Measurements from ENCODE around the gene MRPL21. TPM values are rescaled to one million over a fixed set of nuclear protein-coding genes. Genes with fewer than 3 reads are reported as not detected.

Gene MRPL21
- total RNA-seq, 1 donor from 2014 or later, result 50.3 TPM

- Mint-ChIP-seq H3K27me3 (ENCODE audit: unreplicated experiment) (no peaks in the 10 kb centered on the region), H3K9me3 (ENCODE audit: unreplicated experiment) (peaks cover 13% of the 10 kb centered on the region), H3K36me3 (ENCODE audit: unreplicated experiment) (peaks cover 68% of the 10 kb centered on the region), H3K4me1 (ENCODE audit: unreplicated experiment) (peaks cover 3% of the 10 kb centered on the region), H3K27ac (ENCODE audit: unreplicated experiment) (no peak overlapping the region), H3K4me3 (ENCODE audit: unreplicated experiment) (no peak overlapping the region)
- DNase-seq (ENCODE audit: extremely low spot score, unreplicated experiment), result no peak
- no peak for TF ChIP-seq CTCF (IDR thresholded peaks at IDR 0.05)
These were observed 23.9 kb upstream of the MRPL21 start for GRCh38 chr11:68927280-68928135.

DNA sequence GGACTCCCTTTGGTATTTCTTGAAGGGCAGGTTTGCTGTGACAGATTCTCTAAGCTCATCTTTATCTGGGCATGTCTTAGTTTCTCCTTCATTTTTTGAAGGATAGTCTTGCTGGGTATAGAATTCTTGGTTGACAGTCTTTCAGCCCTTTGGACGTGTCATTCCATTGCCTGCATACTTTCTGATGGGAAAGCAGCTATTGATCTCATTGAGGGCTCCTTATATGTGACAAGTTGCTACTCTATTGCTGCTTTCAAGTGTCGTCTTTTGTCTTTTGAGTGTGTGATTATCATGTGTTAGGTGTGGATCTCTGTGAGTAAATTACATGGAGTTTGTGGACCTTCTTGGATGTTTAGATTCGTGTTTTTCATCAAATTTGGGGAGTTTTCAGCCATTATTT, 22.0 kb upstream of the MRPL21 start:
- no peak for TF ChIP-seq CTCF (IDR thresholded peaks at IDR 0.05)
- no peak overlapping the region for H3K27ac Mint-ChIP-seq (ENCODE audit: unreplicated experiment)
- DNase-seq (ENCODE audit: extremely low spot score, unreplicated experiment), result no peak
- H3K36me3 Mint-ChIP-seq (ENCODE audit: unreplicated experiment), result peaks cover 76% of the 10 kb centered on the region
- H3K4me1 Mint-ChIP-seq (ENCODE audit: unreplicated experiment), result peaks cover 3% of the 10 kb centered on the region
- no peak overlapping the region for H3K4me3 Mint-ChIP-seq (ENCODE audit: unreplicated experiment)
- H3K27me3 Mint-ChIP-seq (ENCODE audit: unreplicated experiment), result no peaks in the 10 kb centered on the region
- peaks cover 13% of the 10 kb centered on the region for H3K9me3 Mint-ChIP-seq (ENCODE audit: unreplicated experiment)

GRCh38 chr11:68924073-68924925, 20.7 kb upstream of the MRPL21 start:
- TF ChIP-seq CTCF (IDR thresholded peaks at IDR 0.05), result no peak
- no peak overlapping the region for H3K27ac Mint-ChIP-seq (ENCODE audit: unreplicated experiment)
- DNase-seq (ENCODE audit: extremely low spot score, unreplicated experiment), result no peak
- no peak overlapping the region for H3K4me3 Mint-ChIP-seq (ENCODE audit: unreplicated experiment)
- H3K4me1 Mint-ChIP-seq (ENCODE audit: unreplicated experiment), result peaks cover 3% of the 10 kb centered on the region
- peaks cover 13% of the 10 kb centered on the region for H3K9me3 Mint-ChIP-seq (ENCODE audit: unreplicated experiment)
- H3K27me3 Mint-ChIP-seq (ENCODE audit: unreplicated experiment), result no peaks in the 10 kb centered on the region
- peaks cover 77% of the 10 kb centered on the region for H3K36me3 Mint-ChIP-seq (ENCODE audit: unreplicated experiment)

GRCh38 chr11:68923614-68924013, 20.0 kb upstream of the MRPL21 start:
- Mint-ChIP-seq H3K9me3 (ENCODE audit: unreplicated experiment) (peaks cover 13% of the 10 kb centered on the region), H3K4me3 (ENCODE audit: unreplicated experiment) (no peak overlapping the region), H3K4me1 (ENCODE audit: unreplicated experiment) (peaks cover 3% of the 10 kb centered on the region), H3K36me3 (ENCODE audit: unreplicated experiment) (peaks cover 79% of the 10 kb centered on the region), H3K27ac (ENCODE audit: unreplicated experiment) (no peak overlapping the region), H3K27me3 (ENCODE audit: unreplicated experiment) (no peaks in the 10 kb centered on the region)
- no peak for DNase-seq (ENCODE audit: extremely low spot score, unreplicated experiment)
- no peak for TF ChIP-seq CTCF (IDR thresholded peaks at IDR 0.05)

- Mint-ChIP-seq H3K27ac (ENCODE audit: unreplicated experiment) (no peak overlapping the region), H3K27me3 (ENCODE audit: unreplicated experiment) (no peaks in the 10 kb centered on the region)
- TF ChIP-seq CTCF (IDR thresholded peaks at IDR 0.05), result no peak
These were observed 12.8 kb upstream of the MRPL21 start for GRCh38 chr11:68916439-68916838.

More at GRCh38 chr11:68916439-68916838, 12.8 kb upstream of the MRPL21 start:
- Mint-ChIP-seq H3K4me3 (ENCODE audit: unreplicated experiment) (no peak overlapping the region), H3K4me1 (ENCODE audit: unreplicated experiment) (no peaks in the 10 kb centered on the region), H3K36me3 (ENCODE audit: unreplicated experiment) (peaks cover 57% of the 10 kb centered on the region), H3K9me3 (ENCODE audit: unreplicated experiment) (no peaks in the 10 kb centered on the region)
- no peak for DNase-seq (ENCODE audit: extremely low spot score, unreplicated experiment)
